Stimulated activated CD8-positive, alpha-beta memory T cell treated with anti-CD3 and anti-CD28 coated beads, Interleukin-4, amount 100 ng/mL, for 48 hours (primary cell): ENCODE results near the gene MTX1.
"Not testable (repeated sequence)": the region's sequence is repeated elsewhere in the genome, so short reads cannot be mapped to it uniquely, and the experiment has no call there.

Source experiments
- DNase-seq: peaks from one replicate; pipeline ENCODE4 v3.0.0-alpha.2; 2020

MTX1 gene

DNA sequence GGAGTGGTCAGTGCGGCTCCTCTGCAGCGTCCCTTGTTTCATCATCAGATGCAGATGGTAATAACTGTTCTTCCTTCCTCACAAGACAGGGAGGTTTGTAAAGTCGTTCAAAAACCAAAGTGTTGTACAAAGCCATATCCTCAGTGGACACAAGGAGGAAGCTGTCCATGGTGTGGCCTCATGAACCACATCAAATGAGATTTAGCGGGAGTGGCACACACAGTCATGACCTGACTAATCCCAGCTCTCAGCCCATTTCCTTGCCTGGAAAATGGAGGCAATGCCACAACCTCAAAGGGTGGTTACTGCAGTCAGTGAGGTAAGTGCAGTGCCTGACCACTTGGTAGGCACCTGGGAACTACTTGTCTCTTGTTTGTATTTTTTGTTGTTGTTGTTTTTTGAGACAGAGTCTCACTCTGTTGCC lies 33.4 kb downstream of the MTX1 start:
- DNase-seq: no peak

DNA sequence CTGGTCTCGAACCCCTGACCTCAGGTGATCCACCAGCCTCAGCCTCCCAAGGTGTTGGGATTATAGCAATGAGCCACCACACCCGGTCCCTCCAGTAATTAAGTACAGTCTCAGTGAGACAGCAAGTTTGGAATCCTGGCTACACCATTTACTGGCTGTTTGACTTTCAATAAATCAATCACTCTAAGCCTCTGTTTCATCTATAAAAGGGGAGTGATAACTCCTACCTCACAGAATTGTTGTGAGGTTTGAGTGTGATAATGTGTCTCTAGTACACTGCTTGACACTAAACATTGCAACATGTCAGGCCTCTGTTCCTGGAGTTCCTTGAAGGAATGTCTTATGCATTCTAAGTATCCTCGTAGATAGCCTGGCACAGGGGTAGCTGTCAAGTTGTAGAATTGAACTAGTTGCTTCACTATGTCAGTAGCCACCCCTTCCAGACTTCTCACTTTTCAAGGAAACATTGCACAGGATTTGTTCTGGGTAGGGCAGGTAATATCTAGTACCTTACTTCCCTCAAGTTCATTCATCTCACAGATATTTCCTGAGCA lies 34.4 kb downstream of the MTX1 start:
- no peak for DNase-seq

- peak; percentile 97 for DNase-seq
These were observed 36.1 kb downstream of the MTX1 start for GRCh38 chr1:155244368-155245162.

- DNase-seq: no peak
These were observed 36.6 kb downstream of the MTX1 start for GRCh38 chr1:155245163-155245524.

- not testable (repeated sequence) for DNase-seq
These were observed 38.3 kb downstream of the MTX1 start for GRCh38 chr1:155246796-155247195.

DNA sequence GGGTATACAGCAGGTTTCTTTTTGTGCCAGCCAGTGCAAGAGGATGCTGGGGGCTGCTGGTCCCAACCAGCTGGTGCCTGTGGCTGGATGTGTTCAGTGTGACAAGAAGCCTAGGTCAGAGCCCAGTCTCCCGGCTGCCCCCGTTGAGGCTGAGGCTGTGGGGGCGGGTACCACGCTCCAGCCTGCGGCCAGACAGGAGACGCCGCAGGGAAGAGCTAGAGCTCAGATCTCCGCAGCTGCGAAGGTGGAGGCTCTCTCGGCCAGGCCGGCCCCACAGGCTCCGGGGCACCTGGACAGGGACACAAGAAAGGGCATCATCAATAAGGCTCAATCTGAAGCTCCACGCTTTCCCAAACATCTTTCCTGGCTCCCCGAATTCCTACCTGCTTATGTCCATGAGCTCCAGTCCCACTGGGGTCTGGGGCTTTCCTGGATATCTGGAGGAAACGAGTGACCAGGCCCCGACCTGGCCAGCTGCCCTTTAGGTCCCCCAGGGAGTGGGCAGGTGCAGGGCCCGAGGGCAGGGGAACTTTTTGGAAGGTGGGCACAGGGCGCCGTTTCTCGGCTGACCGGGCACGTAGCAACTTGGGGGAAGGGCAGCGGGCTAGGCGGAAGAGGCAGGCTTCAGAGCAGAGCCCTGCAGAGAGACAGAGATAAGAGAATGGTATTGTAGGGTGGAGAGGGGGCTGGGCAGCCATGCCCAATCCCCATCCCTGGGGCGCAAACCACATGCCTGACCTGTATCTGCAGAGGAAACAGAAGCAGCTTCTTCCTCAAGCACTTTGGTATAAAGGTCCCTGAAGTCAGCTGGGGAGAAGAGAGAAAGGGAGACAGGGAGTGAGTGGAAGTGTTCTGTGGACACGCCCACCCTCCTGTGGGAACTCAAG lies 39.4 kb downstream of the MTX1 start:
- no peak for DNase-seq

GRCh38 chr1:155250246-155250632 lies 41.7 kb downstream of the MTX1 start:
- DNase-seq: no peak

DNA sequence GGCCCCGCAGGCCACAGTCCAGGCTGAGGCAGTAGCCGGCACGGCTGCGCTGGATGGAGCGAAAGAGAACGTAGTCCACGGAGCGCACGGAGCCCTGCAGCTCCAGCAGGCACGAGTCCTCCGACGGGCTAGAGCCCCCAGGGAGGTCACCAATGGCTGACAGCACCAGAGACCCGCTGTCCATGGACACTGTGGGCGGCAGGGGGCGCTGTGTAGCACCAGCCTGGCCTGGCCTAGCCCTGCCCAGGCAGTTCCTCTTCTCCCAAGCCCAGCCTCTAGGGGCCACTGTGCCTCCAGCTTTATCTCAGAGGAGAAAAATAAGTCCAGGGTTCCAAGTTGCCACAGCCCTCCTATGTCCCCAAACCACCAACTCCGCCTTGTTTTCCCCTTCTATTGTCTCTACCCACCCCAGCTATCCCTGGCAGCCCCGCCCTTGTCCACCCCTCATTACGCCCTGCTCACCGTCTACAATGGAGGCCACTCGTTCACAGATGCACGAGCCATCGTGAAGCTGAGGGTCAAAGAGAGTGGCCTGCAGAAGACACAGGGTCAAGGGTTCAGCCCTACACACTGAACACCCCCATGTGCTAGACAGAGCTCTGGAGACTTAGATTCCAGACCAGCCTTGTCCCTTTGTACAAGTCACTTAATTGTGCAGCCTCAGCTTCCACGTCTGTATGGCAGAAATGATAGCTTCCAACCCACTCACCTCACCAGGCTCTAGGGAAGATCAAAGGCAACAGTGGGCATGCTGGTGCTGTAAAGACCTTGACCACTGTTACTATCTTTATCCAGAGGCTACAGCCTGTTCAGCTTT lies 42.3 kb downstream of the MTX1 start:
- peak; percentile 99 for DNase-seq

DNA sequence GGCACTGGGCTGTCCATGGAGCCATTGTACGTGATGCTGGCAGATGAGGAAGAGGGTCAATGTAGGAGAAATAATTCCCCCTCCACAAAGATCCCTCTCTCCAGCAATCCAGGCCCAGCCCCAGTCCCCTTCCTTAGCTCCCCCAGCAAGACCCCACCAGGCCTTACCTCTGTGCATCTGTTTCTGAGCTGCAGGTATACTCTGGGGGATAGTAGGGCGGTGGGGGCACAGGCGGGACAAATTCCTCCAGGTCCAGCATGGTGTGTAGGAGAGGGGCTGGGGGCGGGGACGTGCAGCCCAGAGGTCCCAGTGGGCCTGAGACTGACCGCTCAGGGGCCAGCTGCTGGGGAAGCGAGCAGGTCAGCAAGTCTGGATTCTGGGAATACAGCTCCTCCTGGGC lies 43.1 kb downstream of the MTX1 start:
- no peak for DNase-seq

- no peak for DNase-seq
These were observed 44.7 kb downstream of the MTX1 start for GRCh38 chr1:155253208-155253607.

DNA sequence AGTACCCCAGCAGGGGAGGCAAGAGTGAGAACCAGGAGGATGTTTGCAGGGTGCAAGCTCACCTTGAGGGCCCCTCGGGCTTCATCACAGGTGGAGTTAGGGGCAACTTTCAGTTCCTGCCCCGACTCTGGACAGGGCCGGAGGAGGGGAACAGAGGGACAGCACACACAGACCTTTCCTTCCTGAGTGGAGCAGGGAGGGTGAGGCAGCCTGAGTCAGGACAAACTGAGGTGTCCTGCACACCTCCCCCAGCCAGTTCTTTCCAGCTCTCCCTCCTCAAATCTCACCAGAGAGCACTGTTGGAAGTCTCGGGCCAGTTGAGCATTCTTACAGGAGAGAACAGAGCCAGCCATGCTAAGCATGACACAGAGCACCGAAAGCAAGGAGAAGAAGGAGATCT lies 45.3 kb downstream of the MTX1 start:
- DNase-seq: no peak

GRCh38 chr1:155254228-155254713 lies 45.8 kb downstream of the MTX1 start:
- no peak for DNase-seq

DNA sequence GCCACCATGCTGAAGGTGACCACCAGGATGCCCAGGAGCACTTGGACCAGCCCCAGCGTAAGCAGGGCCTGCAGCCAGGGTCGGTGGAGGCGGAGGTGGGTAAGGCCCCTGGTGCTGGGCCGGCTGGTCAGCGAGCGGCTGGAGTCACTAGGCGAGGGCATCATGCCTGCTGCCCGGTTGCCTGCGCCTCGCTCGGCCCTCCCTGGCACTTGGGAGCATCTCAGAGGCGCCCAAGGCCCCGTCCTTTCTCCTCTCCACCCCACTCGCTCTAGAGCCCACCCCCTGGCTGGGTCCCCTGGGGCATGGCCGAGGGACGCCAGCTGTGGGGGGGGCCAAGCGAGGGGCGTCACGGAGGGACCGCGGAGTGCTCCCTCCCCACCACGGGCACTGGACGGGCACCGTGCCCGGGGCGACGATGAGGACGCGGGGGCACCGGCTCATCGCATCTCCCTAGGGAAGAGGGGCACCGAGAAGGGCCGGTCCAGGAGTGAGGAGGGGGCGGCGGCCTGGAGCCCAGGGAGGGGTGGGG lies 46.3 kb downstream of the MTX1 start:
- no peak for DNase-seq

DNA sequence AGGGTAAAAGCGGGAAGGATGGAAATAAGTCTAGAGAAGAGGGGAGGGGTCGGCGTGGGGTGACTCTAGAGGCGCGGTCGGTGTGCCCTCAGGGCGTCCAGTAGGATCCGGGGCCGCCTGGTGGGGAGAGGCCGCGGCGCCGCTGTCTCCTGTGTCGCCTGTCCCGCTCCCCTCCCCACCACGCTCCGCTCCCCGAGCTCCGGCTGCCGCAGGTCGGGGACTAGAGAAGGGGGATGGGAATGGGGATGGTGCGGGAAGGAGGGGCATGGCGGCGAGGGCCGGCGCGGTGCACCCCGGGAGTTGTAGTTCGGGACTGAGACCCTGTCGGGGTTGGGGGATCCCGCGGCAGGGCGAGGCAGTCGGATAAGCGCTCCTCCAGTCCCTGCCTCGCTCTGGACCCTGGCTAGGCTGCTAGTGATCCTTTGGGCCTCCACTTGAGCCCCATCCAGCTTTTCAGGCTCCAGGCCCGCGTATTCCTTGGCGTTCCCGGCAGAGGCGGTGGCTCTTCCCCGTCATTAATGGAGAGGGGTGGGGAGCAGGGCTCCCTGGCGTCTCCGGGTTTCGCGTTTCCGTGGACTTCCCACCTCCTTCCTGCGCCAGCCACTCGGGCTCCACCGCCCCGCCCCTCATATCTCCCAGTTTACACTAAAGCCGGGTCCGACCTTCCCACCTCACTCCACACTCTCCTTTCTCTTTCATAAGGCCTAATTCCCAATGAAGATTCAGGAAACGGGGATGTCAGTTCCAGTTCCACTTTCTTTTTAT lies 46.9 kb downstream of the MTX1 start, which contains the start of gene ENTREP3:
ENTREP3 (minus strand) TSS at position 241 of the 765 bp plus-strand sequence. CDS start 606 bp downstream, outside the sequence.
- DNase-seq: peak; percentile 88

DNA sequence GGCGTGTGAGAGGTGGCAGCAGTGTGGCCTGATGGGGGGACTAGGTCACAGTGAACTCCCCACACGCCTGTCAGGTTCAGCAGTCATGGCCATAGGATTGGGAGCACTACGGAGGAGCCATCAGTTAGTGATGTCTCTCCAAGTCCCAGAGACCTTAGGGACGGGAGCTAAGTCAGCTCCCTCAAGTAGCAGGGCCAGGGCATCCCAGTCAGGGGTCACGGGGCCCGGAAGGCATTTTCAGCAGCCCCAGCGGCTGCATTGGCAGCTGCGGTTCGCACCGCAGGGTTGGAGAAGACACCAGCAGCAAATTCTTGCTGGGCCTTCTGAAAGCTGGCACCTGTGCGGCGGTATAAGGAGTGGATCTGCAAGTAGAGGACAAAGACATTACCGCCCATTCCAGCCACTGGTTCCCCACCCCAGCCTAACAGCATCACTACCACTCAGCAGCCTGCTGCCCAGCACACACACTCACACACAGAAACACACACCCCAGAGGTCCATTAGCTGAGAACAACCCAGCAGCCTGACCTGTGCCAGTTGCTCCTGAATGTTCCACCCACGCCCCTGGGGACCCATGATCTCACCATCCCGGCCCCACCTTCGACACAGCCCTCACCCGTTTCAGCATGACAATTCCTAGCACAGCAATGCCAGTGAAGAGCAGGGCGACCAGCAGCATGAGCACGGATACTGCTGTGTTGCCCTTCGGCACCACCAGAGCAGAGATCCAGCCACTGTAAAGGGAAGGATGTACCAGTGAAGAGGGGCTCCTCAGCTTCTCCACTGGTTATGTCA lies 47.8 kb downstream of the MTX1 start:
- no peak for DNase-seq

GRCh38 chr1:155260276-155260675 lies 51.8 kb downstream of the MTX1 start:
- no peak for DNase-seq

- no peak for DNase-seq
These were observed 53.0 kb downstream of the MTX1 start for GRCh38 chr1:155261493-155261851.

- DNase-seq: peak; percentile 92
These were observed 53.6 kb downstream of the MTX1 start, which contains the start of gene SCAMP3 for GRCh38 chr1:155261852-155262673. Gene SCAMP3 (minus strand): TSS chr1:155262360. CDS start chr1:155262151, 209 bp downstream.

GRCh38 chr1:155263067-155263466 lies 54.6 kb downstream of the MTX1 start:
- DNase-seq: no peak
